GM12873 (cell line): ENCODE measurements around the gene DMC1.

Experiments used
- CTCF ChIP-seq: IDR thresholded peaks from 2 replicates; pipeline ENCODE4 v1.5.1; 2012; ENCODE audit warnings: low read depth, mild to moderate bottlenecking, moderate library complexity, low read length, control low read depth; ENCODE audit not compliant: insufficient read depth; ENCODE audit errors: missing control alignments

Gene DMC1

GRCh38 chr22:38482662-38483308, 87.2 kb downstream of the DMC1 start:
- no peak for TF ChIP-seq CTCF

GRCh38 chr22:38481871-38482332, 88.1 kb downstream of the DMC1 start:
- no peak for TF ChIP-seq CTCF

- no peak for TF ChIP-seq CTCF
These were observed 88.7 kb downstream of the DMC1 start for GRCh38 chr22:38481162-38481870.

DNA sequence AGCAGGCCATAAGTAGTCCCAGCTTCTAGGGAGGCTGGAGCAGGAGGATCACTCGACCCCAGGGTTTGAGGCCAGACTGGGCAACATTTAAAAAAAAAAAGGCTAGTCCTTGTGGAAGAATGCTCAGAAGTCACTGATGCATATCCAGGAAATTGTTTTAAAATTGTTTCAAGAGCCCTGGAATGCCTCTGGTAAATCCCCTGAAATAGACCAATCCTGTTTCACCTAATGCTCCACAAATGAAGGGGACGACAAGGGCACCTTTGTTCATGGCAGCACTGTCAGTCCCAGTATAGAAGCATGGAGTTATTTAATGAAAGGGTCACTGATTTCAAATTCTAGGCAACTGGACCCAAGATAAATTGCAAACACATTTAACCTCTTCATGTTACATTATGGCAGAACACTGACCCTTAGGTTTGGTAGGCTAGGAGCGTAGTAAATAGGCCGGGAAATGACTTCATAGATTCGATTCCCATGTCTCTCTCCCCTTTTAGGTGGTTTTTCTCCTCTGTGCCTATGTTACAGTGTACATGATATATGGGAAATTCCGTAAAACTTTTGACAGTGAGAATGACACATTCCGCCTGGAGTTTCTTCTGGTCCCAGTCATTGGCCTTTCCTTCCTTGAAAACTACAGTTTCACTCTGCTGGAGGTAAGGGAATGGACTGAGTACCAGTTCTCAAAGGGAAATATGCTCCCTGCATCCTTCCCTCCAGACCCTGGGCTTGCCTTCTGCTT, 90.7 kb downstream of the DMC1 start:
- TF ChIP-seq CTCF: no peak

GRCh38 chr22:38477585-38477984, 92.4 kb downstream of the DMC1 start:
- TF ChIP-seq CTCF: no peak

GRCh38 chr22:38474003-38474607, 95.9 kb downstream of the DMC1 start:
- TF ChIP-seq CTCF: no peak

GRCh38 chr22:38471237-38471636, 98.7 kb downstream of the DMC1 start:
- no peak for TF ChIP-seq CTCF
